K562 (cell line): ENCODE data around the gene HNF4A. TPM values are rescaled to one million over a fixed set of nuclear protein-coding genes. Genes with fewer than 3 reads are reported as not detected.

Experiments
- ATAC-seq: fragments of 200-7000 bp; cut with Tn5 transposase; 3 replicates; pipeline ENCODE4 v1.9.1; 2020; ENCODE audit warnings: moderate library complexity
- BruUV-seq: library from RNA; stranded (reverse); fragments of 400-500 nt; replicated peaks from 2 replicates; lab custom pipeline; 2021; lab: Mats Ljungman, UMichigan
- CTCF ChIA-PET: fragments of 300-600 bp; formaldehyde crosslinking; extraction: SDS; loops from one replicate; lab custom pipeline; 2021; ENCODE audit warnings: low intra/inter-chr PET ratio; lab: Yijun Ruan, JAX
- POLR2A ChIA-PET: fragments of 300-600, 350-650 bp; sonication (Branson Sonifier 250); formaldehyde crosslinking; extraction: SDS; loops from one replicate; lab custom pipeline; 2021; ENCODE audit warnings: antibody characterized with exemption, inconsistent platforms; lab: Yijun Ruan, JAX
- DNase-seq, 4 experiments: peaks; one replicate each; pipeline versions ENCODE4 v3.0.0 to v3.0.0-alpha.2; 2011 to 2018; ENCODE audit warnings: low spot score in 3 of 4, mixed read lengths in 3 of 4; ENCODE audit errors: extremely low read depth in 1 of 4
- FAIRE-seq: peaks from 2 replicates; lab custom pipeline; 2011; peaks lifted over from hg19 to GRCh38; lab: Jason Lieb, UNC
- H2AFZ ChIP-seq: 2 replicates; pipeline ENCODE4 v1.6.0; 2011; ENCODE audit warnings: low read depth, low read length, control low read depth, inconsistent platforms
- H3K27ac ChIP-seq: fragments of 200-600 bp; 3 replicates; pipeline ENCODE4 v1.8.0; 2011; ENCODE audit warnings: low read depth, mild to moderate bottlenecking, control low read depth, inconsistent platforms, low read length, moderate library complexity, mixed read lengths; ENCODE audit errors: extremely low read depth
- H3K27me3 ChIP-seq, 2 experiments: fragments of 300-600 bp in 1 of 2; 2 replicates in 1 of 2; 3 replicates in 1 of 2; pipeline versions ENCODE4 v1.6.0 to v1.8.0; 2011; ENCODE audit warnings: inconsistent platforms in 2 of 2, low read length in 2 of 2, mild to moderate bottlenecking in 1 of 2, mixed read lengths in 1 of 2, moderate library complexity in 1 of 2; ENCODE audit not compliant: control insufficient read depth in 2 of 2, insufficient read depth in 2 of 2
- H3K36me3 ChIP-seq: fragments of 300-600 bp; 3 replicates; pipeline ENCODE4 v1.8.0; 2011; ENCODE audit warnings: mild to moderate bottlenecking, low read length, inconsistent platforms; ENCODE audit not compliant: control insufficient read depth, insufficient read depth
- H3K4me1 ChIP-seq, 2 experiments: fragments of 200-600 bp in 1 of 2; replicated peaks in 1 of 2; 2 replicates in 1 of 2; 3 replicates in 1 of 2; pipeline versions ENCODE4 v1.5.1 to v1.8.0; 2011; ENCODE audit warnings: inconsistent platforms in 2 of 2, low read length in 2 of 2, mild to moderate bottlenecking in 1 of 2, mixed read lengths in 1 of 2, moderate library complexity in 1 of 2; ENCODE audit not compliant: control insufficient read depth in 2 of 2, insufficient read depth in 2 of 2
- H3K4me2 ChIP-seq: 2 replicates; pipeline ENCODE4 v1.6.1; 2011; ENCODE audit warnings: low read length, control low read depth, inconsistent platforms, mixed read lengths; ENCODE audit not compliant: insufficient read depth
- H3K4me3 ChIP-seq: fragments of 200-600 bp; sonication (generic), shearing (Covaris generic); 2 replicates; pipeline ENCODE4 v1.5.1; 2016; ENCODE audit warnings: control low read depth, inconsistent platforms
- H3K79me2 ChIP-seq: fragments of 200-600 bp; 3 replicates; pipeline ENCODE4 v1.8.0; 2011; ENCODE audit warnings: low read length, inconsistent platforms; ENCODE audit not compliant: control insufficient read depth, insufficient read depth
- H3K9ac ChIP-seq, 2 experiments: 2 replicates each; pipeline versions ENCODE4 v1.6.0 to v1.6.1; 2011; ENCODE audit warnings: low read depth in 2 of 2, low read length in 2 of 2, control low read depth in 1 of 2, inconsistent platforms in 1 of 2, mild to moderate bottlenecking in 1 of 2, mixed read lengths in 1 of 2; ENCODE audit not compliant: insufficient read depth in 1 of 2
- H3K9me1 ChIP-seq: one replicate; pipeline ENCODE4 v1.6.0; 2011; ENCODE audit warnings: inconsistent platforms, mild to moderate bottlenecking, low read length, moderate library complexity; ENCODE audit not compliant: control insufficient read depth, insufficient read depth
- H3K9me3 ChIP-seq: replicated peaks from 2 replicates; pipeline ENCODE4 v1.5.1; 2011; ENCODE audit warnings: low read depth, low read length, inconsistent platforms; ENCODE audit not compliant: control insufficient read depth, insufficient read depth
- H4K20me1 ChIP-seq: replicated peaks from 2 replicates; pipeline ENCODE4 v1.6.1; 2011; ENCODE audit warnings: low read length, inconsistent platforms, mixed read lengths; ENCODE audit not compliant: control insufficient read depth, insufficient read depth
- ARID1B ChIP-seq: fragments of 450-650 bp; IDR thresholded peaks from 2 replicates; pipeline ENCODE4 v1.6.1; 2016; ENCODE audit warnings: antibody characterized with exemption, mild to moderate bottlenecking, inconsistent platforms
- BRD4 ChIP-seq: fragments of 200-600 bp; sonication (generic); IDR thresholded peaks from 2 replicates; pipeline ENCODE4 v1.6.1; 2017; ENCODE audit warnings: inconsistent platforms
- KAT2B ChIP-seq: IDR thresholded peaks from one replicate; pipeline ENCODE4 v1.6.1; 2012; ENCODE audit warnings: low read depth, mild to moderate bottlenecking, control low read depth, inconsistent platforms, low read length, moderate library complexity
- MXD1 ChIP-seq: fragments of 250-450 bp; sonication (Bioruptor Pico); IDR thresholded peaks from 2 replicates; pipeline ENCODE4 v1.8.0; 2021; ENCODE audit warnings: borderline replicate concordance, mild to moderate bottlenecking, moderate library complexity; ENCODE audit not compliant: poor library complexity, severe bottlenecking
- POLR2A ChIP-seq: fragments of 450-650 bp; conservative IDR thresholded peaks from 2 replicates; pipeline ENCODE4 v1.6.1; 2016
- SAP30 ChIP-seq: fragments of 200-600 bp; sonication (generic); IDR thresholded peaks from 2 replicates; pipeline ENCODE4 v1.6.1; 2012; ENCODE audit warnings: borderline replicate concordance, low read depth, mild to moderate bottlenecking, moderate library complexity, low read length, control low read depth, inconsistent platforms; ENCODE audit not compliant: insufficient read depth, poor library complexity, severe bottlenecking
- SNIP1 ChIP-seq: fragments of 450-650 bp; IDR thresholded peaks from 2 replicates; pipeline ENCODE4 v1.7.1; 2017; ENCODE audit warnings: low read depth, mild to moderate bottlenecking
- STAG1 ChIP-seq: sonication (generic); formaldehyde crosslinking; IDR thresholded peaks from 2 replicates; pipeline ENCODE4 v1.5.0; 2020; ENCODE audit warnings: missing genetic modification reagents, borderline replicate concordance
- XRCC4 ChIP-seq: IDR thresholded peaks from one replicate; pipeline ENCODE4 v1.6.1; 2011; ENCODE audit not compliant: insufficient read depth, insufficient read length; ENCODE audit errors: extremely low read depth
- ZNF224 ChIP-seq: sonication (generic); formaldehyde crosslinking; IDR thresholded peaks from 2 replicates; pipeline ENCODE4 v1.8.0; 2022; ENCODE audit warnings: mild to moderate bottlenecking, missing genetic modification reagents
- ZNF263 ChIP-seq: sonication (generic); formaldehyde crosslinking; IDR thresholded peaks from 2 replicates; pipeline ENCODE4 v1.8.0; 2022; ENCODE audit warnings: mild to moderate bottlenecking, missing genetic modification reagents, borderline replicate concordance
- WGBS: fragments of 100-300 bp; shearing (Covaris generic); methylation state at CpG from one replicate; pipeline ENCODE4 v1.1.6; 2016; ENCODE audit warnings: low coverage, mixed read lengths; ENCODE audit not compliant: insufficient coverage; ENCODE audit errors: missing lambda C conversion rate; 5-methylcytosine and 5-hydroxymethylcytosine counted together
- in situ Hi-C: fragments of 300-500 bp; cut with MboI; formaldehyde crosslinking; loops from 4 replicates; pipeline ENCODE4 v1.15.0; 2018; ENCODE audit warnings: inconsistent platforms, mixed read lengths
- intact Hi-C: fragments of 100-400 bp; cut with micrococcal nuclease; formaldehyde crosslinking; loops from 2 replicates; pipeline ENCODE4 v1.14.2; 2022
- polyA plus RNA-seq, 8 experiments: library from polyadenylated mRNA; depleted of rRNA in 4 of 8; stranded (reverse) in 5 of 8; unstranded in 3 of 8; fragments of >200 nt; fragmentation: Nextera tagmentation in 2 of 8; fragmentation: Illumina TruSeq in 1 of 8; extraction: Ambion mirVana in 2 of 8; extraction: Trizol in 1 of 8; gene quantifications; 2 replicates each; pipeline versions ENCODE4 v1.2.1 to v1.2.3, GENCODE V29; 2011 to 2014; ENCODE audit warnings: inconsistent platforms in 1 of 8, missing spikeins in 1 of 8
- total RNA-seq, 7 experiments: library from RNA; depleted of rRNA in 6 of 7; stranded (reverse); fragments of >200 nt in 6 of 7; fragmentation: Illumina TruSeq in 2 of 7; extraction: Trizol in 2 of 7; gene quantifications; 2 replicates each; pipeline versions ENCODE4 v1.2.1 to v1.2.3, GENCODE V29; 2011 to 2021; ENCODE audit warnings: low replicate concordance in 1 of 7

HNF4A gene
- total and polyA plus RNA-seq, 9 of the 15 experiments (the other 6 are each of a cell fraction or from before 2014, with no cell fraction given): 0.03 to 0.27 (median 0.08) TPM; not detected in 5

DNA sequence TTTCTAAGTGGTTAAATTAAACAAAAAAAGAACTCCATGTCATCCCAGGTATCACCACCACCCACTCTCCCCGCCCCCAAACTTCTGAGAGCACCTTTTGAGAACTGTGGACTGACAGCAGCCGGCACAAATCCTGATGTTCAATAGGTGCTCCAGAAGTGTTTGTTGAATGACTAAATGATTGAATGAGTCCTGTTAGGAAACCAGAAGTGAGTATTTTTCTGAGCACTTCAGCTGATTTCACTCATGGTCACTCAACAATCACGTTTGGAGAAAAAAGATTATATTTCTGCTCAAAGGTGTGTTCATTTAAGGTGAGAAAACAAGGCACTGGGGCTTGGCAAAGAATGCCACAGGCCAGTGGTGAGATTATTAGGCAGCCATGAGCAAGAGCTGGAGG is 6.2 kb upstream of the HNF4A start:
- CTCF ChIA-PET: no interaction called here
- Histone ChIP-seq H3K36me3 (no peaks in the 10 kb centered on the region), H3K4me2 (no peak overlapping the region), H3K9me3 (no peaks in the 10 kb centered on the region), H3K27me3 (peaks cover 6 to 23% of the 10 kb centered on the region in 2 experiments; a peak in 3 of 5 replicates), H2AFZ (no peak overlapping the region), H3K79me2 (no peaks in the 10 kb centered on the region), H4K20me1 (no peaks in the 10 kb centered on the region), H3K4me1 (no peaks in the 10 kb centered on the region), H3K9me1 (no peaks in the 10 kb centered on the region), H3K9ac (no peak overlapping the region), H3K4me3 (no peak overlapping the region), H3K27ac (no peak overlapping the region)
- FAIRE-seq: no peak
- in situ Hi-C loops: no loop called here
- no peak for DNase-seq
- WGBS: 0% methylated on average over 3 of the region's 3 CpGs
- BruUV-seq: no TSS peak
- POLR2A ChIA-PET: no interaction called here
- ATAC-seq: no peak
- intact Hi-C loops: no loop called here
- TF ChIP-seq BRD4 (no peak), ARID1B (no peak), XRCC4 (no peak), STAG1 (no peak), KAT2B (no peak), ZNF263 (no peak), ZNF224 (CRISPR knock-in tag) (no peak), SNIP1 (no peak), POLR2A (no peak), MXD1 (CRISPR knock-in tag) (no peak), SAP30 (no peak)
